Activated CD4-positive, alpha-beta T cell treated with anti-CD3 and anti-CD28 coated beads, Interleukin-2, amount 10 ng/mL, durations not matched to agents 24 days and 14 days (primary cell): ENCODE data around the gene MAP2K3. TPM values are rescaled to one million over a fixed set of nuclear protein-coding genes. Genes with fewer than 3 reads are reported as not detected.

Experiments used
- DNase-seq: peaks from one replicate; pipeline ENCODE4 v3.0.0; 2022
- H3K27ac Mint-ChIP-seq: one replicate; pipeline ENCODE4 v1.8.0; 2022; ENCODE audit warnings: mild to moderate bottlenecking, mixed read lengths
- H3K27me3 Mint-ChIP-seq: one replicate; pipeline ENCODE4 v1.8.0; 2022; ENCODE audit warnings: mixed read lengths
- H3K36me3 Mint-ChIP-seq: one replicate; pipeline ENCODE4 v1.8.0; 2022; ENCODE audit warnings: low read depth, mild to moderate bottlenecking, mixed read lengths
- H3K4me1 Mint-ChIP-seq: one replicate; pipeline ENCODE4 v1.8.0; 2021; ENCODE audit warnings: mixed read lengths
- H3K4me3 Mint-ChIP-seq: one replicate; pipeline ENCODE4 v1.8.0; 2022; ENCODE audit warnings: mild to moderate bottlenecking, moderate library complexity, mixed read lengths
- H3K9me3 Mint-ChIP-seq: one replicate; pipeline ENCODE4 v1.8.0; 2021; ENCODE audit warnings: mixed read lengths
- intact Hi-C: fragments of 100-400 bp; cut with micrococcal nuclease; formaldehyde crosslinking; loops from one replicate; pipeline ENCODE4 v1.15.1; 2023
- total RNA-seq: library from RNA; stranded (reverse); gene quantifications from 2 replicates; pipeline ENCODE4 v1.2.3, GENCODE V29; 2022

The MAP2K3 gene
- total RNA-seq, 1 donor from 2014 or later, result 166 TPM

GRCh38 chr17:21352221-21352980 lies 67.9 kb downstream of the MAP2K3 start:
- intact Hi-C loops, result no loop called here
- no peaks in the 10 kb centered on the region for H3K36me3 Mint-ChIP-seq
- DNase-seq, result no peak
- no peaks in the 10 kb centered on the region for H3K9me3 Mint-ChIP-seq
- H3K27ac Mint-ChIP-seq, result no peak overlapping the region
- no peaks in the 10 kb centered on the region for H3K4me1 Mint-ChIP-seq
- H3K27me3 Mint-ChIP-seq, result no peaks in the 10 kb centered on the region
- H3K4me3 Mint-ChIP-seq, result no peak overlapping the region

- no peaks in the 10 kb centered on the region for H3K9me3 Mint-ChIP-seq
- intact Hi-C loops, result no loop called here
- H3K27me3 Mint-ChIP-seq, result no peaks in the 10 kb centered on the region
- H3K27ac Mint-ChIP-seq, result no peak overlapping the region
- H3K4me3 Mint-ChIP-seq, result no peak overlapping the region
- no peaks in the 10 kb centered on the region for H3K36me3 Mint-ChIP-seq
- DNase-seq, result no peak
- H3K4me1 Mint-ChIP-seq, result no peaks in the 10 kb centered on the region
Observed at GRCh38 chr17:21352981-21353265, 68.4 kb downstream of the MAP2K3 start.

GRCh38 chr17:21353326-21354010 lies 69.0 kb downstream of the MAP2K3 start:
- intact Hi-C loops, result no loop called here
- H3K27ac Mint-ChIP-seq, result no peak overlapping the region
- H3K4me3 Mint-ChIP-seq, result no peak overlapping the region
- H3K9me3 Mint-ChIP-seq, result no peaks in the 10 kb centered on the region
- no peak for DNase-seq
- H3K27me3 Mint-ChIP-seq, result no peaks in the 10 kb centered on the region
- H3K4me1 Mint-ChIP-seq, result no peaks in the 10 kb centered on the region
- no peaks in the 10 kb centered on the region for H3K36me3 Mint-ChIP-seq

- no peaks in the 10 kb centered on the region for H3K4me1 Mint-ChIP-seq
Observed at GRCh38 chr17:21354796-21355385, 70.4 kb downstream of the MAP2K3 start.

GRCh38 chr17:21355586-21355985 lies 71.1 kb downstream of the MAP2K3 start:
- H3K4me3 Mint-ChIP-seq, result no peak overlapping the region
- H3K27ac Mint-ChIP-seq, result no peak overlapping the region
- intact Hi-C loops, result no loop called here
- H3K27me3 Mint-ChIP-seq, result no peaks in the 10 kb centered on the region
- DNase-seq, result no peak
- H3K36me3 Mint-ChIP-seq, result no peaks in the 10 kb centered on the region
- no peaks in the 10 kb centered on the region for H3K4me1 Mint-ChIP-seq
- H3K9me3 Mint-ChIP-seq, result no peaks in the 10 kb centered on the region

More at GRCh38 chr17:21354796-21355385, 70.4 kb downstream of the MAP2K3 start:
- H3K27me3 Mint-ChIP-seq, result no peaks in the 10 kb centered on the region
- H3K27ac Mint-ChIP-seq, result no peak overlapping the region
- no peak overlapping the region for H3K4me3 Mint-ChIP-seq
- no peaks in the 10 kb centered on the region for H3K36me3 Mint-ChIP-seq
- intact Hi-C loops, result no loop called here
- no peaks in the 10 kb centered on the region for H3K9me3 Mint-ChIP-seq
- no peak for DNase-seq

- no peak overlapping the region for H3K27ac Mint-ChIP-seq
- no peak for DNase-seq
- H3K27me3 Mint-ChIP-seq, result no peaks in the 10 kb centered on the region
- intact Hi-C loops, result no loop called here
- H3K4me1 Mint-ChIP-seq, result no peaks in the 10 kb centered on the region
- no peaks in the 10 kb centered on the region for H3K9me3 Mint-ChIP-seq
- no peak overlapping the region for H3K4me3 Mint-ChIP-seq
- no peaks in the 10 kb centered on the region for H3K36me3 Mint-ChIP-seq
Observed at GRCh38 chr17:21356537-21357127, 72.1 kb downstream of the MAP2K3 start.

- no peaks in the 10 kb centered on the region for H3K4me1 Mint-ChIP-seq
- no peaks in the 10 kb centered on the region for H3K36me3 Mint-ChIP-seq
- H3K27me3 Mint-ChIP-seq, result no peaks in the 10 kb centered on the region
- H3K4me3 Mint-ChIP-seq, result no peak overlapping the region
- intact Hi-C loops, result no loop called here
- DNase-seq, result no peak
- no peak overlapping the region for H3K27ac Mint-ChIP-seq
- no peaks in the 10 kb centered on the region for H3K9me3 Mint-ChIP-seq
Observed at GRCh38 chr17:21357281-21357680, 72.8 kb downstream of the MAP2K3 start.

GRCh38 chr17:21357696-21358656 lies 73.5 kb downstream of the MAP2K3 start:
- H3K9me3 Mint-ChIP-seq, result no peaks in the 10 kb centered on the region
- no peak for DNase-seq
- intact Hi-C loops, result no loop called here
- no peaks in the 10 kb centered on the region for H3K36me3 Mint-ChIP-seq
- H3K27ac Mint-ChIP-seq, result no peak overlapping the region
- no peaks in the 10 kb centered on the region for H3K27me3 Mint-ChIP-seq
- H3K4me1 Mint-ChIP-seq, result no peaks in the 10 kb centered on the region
- no peak overlapping the region for H3K4me3 Mint-ChIP-seq

- DNase-seq, result no peak
- intact Hi-C loops, result no loop called here
- H3K4me1 Mint-ChIP-seq, result no peaks in the 10 kb centered on the region
- no peaks in the 10 kb centered on the region for H3K27me3 Mint-ChIP-seq
- H3K9me3 Mint-ChIP-seq, result no peaks in the 10 kb centered on the region
- H3K27ac Mint-ChIP-seq, result no peak overlapping the region
- H3K4me3 Mint-ChIP-seq, result no peak overlapping the region
- no peaks in the 10 kb centered on the region for H3K36me3 Mint-ChIP-seq
Observed at GRCh38 chr17:21358682-21359482, 74.4 kb downstream of the MAP2K3 start.

- Mint-ChIP-seq H3K9me3 (no peaks in the 10 kb centered on the region), H3K4me1 (no peaks in the 10 kb centered on the region), H3K27me3 (no peaks in the 10 kb centered on the region), H3K27ac (no peak overlapping the region), H3K36me3 (no peaks in the 10 kb centered on the region), H3K4me3 (no peak overlapping the region)
- intact Hi-C loops, result no loop called here
- DNase-seq, result no peak
Observed at GRCh38 chr17:21359483-21359840, 75.0 kb downstream of the MAP2K3 start.

- Mint-ChIP-seq H3K36me3 (no peaks in the 10 kb centered on the region), H3K9me3 (no peaks in the 10 kb centered on the region), H3K27ac (no peak overlapping the region), H3K4me1 (no peaks in the 10 kb centered on the region), H3K27me3 (no peaks in the 10 kb centered on the region), H3K4me3 (no peak overlapping the region)
- intact Hi-C loops, result no loop called here
- DNase-seq, result no peak
Observed at GRCh38 chr17:21360048-21360447, 75.5 kb downstream of the MAP2K3 start.

- Mint-ChIP-seq H3K36me3 (no peaks in the 10 kb centered on the region), H3K27ac (no peak overlapping the region), H3K9me3 (no peaks in the 10 kb centered on the region), H3K27me3 (no peaks in the 10 kb centered on the region), H3K4me3 (no peak overlapping the region), H3K4me1 (no peaks in the 10 kb centered on the region)
- intact Hi-C loops, result no loop called here
- no peak for DNase-seq
Observed at GRCh38 chr17:21361020-21361809, 76.7 kb downstream of the MAP2K3 start.
